Kidney (tissue), 14 donors: ENCODE data around the gene SGIP1. TPM values are rescaled to one million over a fixed set of nuclear protein-coding genes. Genes with fewer than 3 reads are reported as not detected.
"Not testable (repeated sequence)": the region's sequence is repeated elsewhere in the genome, so short reads cannot be mapped to it uniquely, and the experiment has no call there.

Experiments
- DNase-seq, 5 donors: peaks; one replicate each; pipeline ENCODE4 v3.0.0-alpha.2; 2013 to 2020
- FAIRE-seq: peaks from 2 replicates; lab custom pipeline; 2012; peaks lifted over from hg19 to GRCh38; lab: Jason Lieb, UNC
- H3K27ac ChIP-seq, 2 donors: one replicate each; pipeline ENCODE4 v1.7.0; 2013; ENCODE audit warnings: low read depth in 2 of 2, low read length in 2 of 2, inconsistent platforms in 1 of 2
- H3K27me3 ChIP-seq: one replicate; pipeline ENCODE4 v1.7.1; 2013; ENCODE audit warnings: low read length, inconsistent platforms; ENCODE audit not compliant: control insufficient read depth, insufficient read depth
- H3K36me3 ChIP-seq, 3 donors: one replicate each; pipeline versions ENCODE4 v1.7.0 to v1.7.1; 2013; ENCODE audit warnings: low read length in 3 of 3, control low read depth in 1 of 3, inconsistent platforms in 1 of 3; ENCODE audit not compliant: insufficient read depth in 3 of 3, control insufficient read depth in 2 of 3
- H3K4me1 ChIP-seq, 3 donors: one replicate each; pipeline versions ENCODE4 v1.7.0 to v1.7.1; 2013; ENCODE audit warnings: low read length in 3 of 3, inconsistent platforms in 1 of 3, low read depth in 1 of 3; ENCODE audit not compliant: control insufficient read depth in 2 of 3, insufficient read depth in 2 of 3
- H3K4me3 ChIP-seq, 3 donors: one replicate each; pipeline versions ENCODE4 v1.7.0 to v1.8.1; 2013; ENCODE audit warnings: low read length in 3 of 3, control low read depth in 1 of 3, inconsistent platforms in 1 of 3
- H3K9ac ChIP-seq, 3 donors: one replicate each; pipeline versions ENCODE4 v1.7.0 to v1.7.1; 2013; ENCODE audit warnings: low read length in 3 of 3, control low read depth in 1 of 3, inconsistent platforms in 1 of 3
- H3K9me3 ChIP-seq, 3 donors: one replicate each; pipeline versions ENCODE4 v1.7.0 to v1.7.1; 2013; ENCODE audit warnings: low read length in 3 of 3, control low read depth in 1 of 3, inconsistent platforms in 1 of 3; ENCODE audit not compliant: control insufficient read depth in 2 of 3, insufficient read depth in 1 of 3
- intact Hi-C: fragments of 100-400 bp; cut with DNase I; formaldehyde crosslinking; loops from one replicate; pipeline ENCODE4 v1.11.1; 2022
- polyA plus RNA-seq: library from polyadenylated mRNA; stranded (reverse); fragments of 350-450 nt; fragmentation: Illumina TruSeq; extraction: RNeasy Lipid Tissue Mini Kit (QIAGEN cat#74804); gene quantifications from one replicate; pipeline ENCODE4 v1.2.3, GENCODE V29; 2014; ENCODE audit warnings: low read depth, low replicate concordance; ENCODE audit not compliant: insufficient read depth
- total RNA-seq: library from RNA; stranded (reverse); fragmentation: NEBNext Ultra II Directional; extraction: Animal tissue kit (Norgen Biotek cat#: 25700); gene quantifications from one replicate; pipeline ENCODE4 v1.2.1, GENCODE V29; 2021
- TF ChIP-seq, protein P1 (sequence below): IDR thresholded peaks from 3 replicates; pipeline ENCODE4 v1.5.1; 2012; ENCODE audit warnings: mild to moderate bottlenecking, moderate library complexity, borderline replicate concordance; ENCODE audit not compliant: insufficient read depth; ENCODE audit errors: extremely low read depth
- donor health status: control.
- donor health status: control.
- donor health status: control.
- donor health status: control.
- donor health status: control.
- donor health status: DM: yes; HTN: yes; CAD: no.
- donor health status: Normal renal cell carcinoma (clear cell type).

SGIP1 gene
- total and polyA plus RNA-seq, 2 donors from 2014 or later: 8.3 to 11.2 TPM

DNA sequence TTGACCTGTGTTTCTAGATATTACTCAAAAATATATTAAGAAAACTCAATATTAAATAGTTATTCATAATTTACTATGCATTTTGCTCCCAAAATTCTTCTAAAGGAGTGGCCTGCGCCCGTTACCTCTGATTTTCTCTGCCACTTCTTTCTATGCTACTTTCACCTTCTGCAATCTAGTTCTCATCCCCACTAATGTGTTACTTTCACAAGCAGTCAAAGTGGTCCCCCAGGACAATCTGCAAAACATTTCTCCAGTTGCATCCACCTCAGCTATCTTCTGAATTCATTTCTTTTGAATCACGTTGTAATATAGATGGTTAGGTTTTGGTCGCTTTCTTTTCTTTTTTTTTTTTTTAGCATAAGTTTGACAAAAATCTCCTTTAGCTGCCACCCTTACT lies 253.7 kb downstream of the SGIP1 start:
- no peaks in the 10 kb centered on the region for H3K4me1 ChIP-seq
- H3K27ac ChIP-seq: no peak overlapping the region
- H3K9ac ChIP-seq: no peak overlapping the region
- TF ChIP-seq, protein P1, sequence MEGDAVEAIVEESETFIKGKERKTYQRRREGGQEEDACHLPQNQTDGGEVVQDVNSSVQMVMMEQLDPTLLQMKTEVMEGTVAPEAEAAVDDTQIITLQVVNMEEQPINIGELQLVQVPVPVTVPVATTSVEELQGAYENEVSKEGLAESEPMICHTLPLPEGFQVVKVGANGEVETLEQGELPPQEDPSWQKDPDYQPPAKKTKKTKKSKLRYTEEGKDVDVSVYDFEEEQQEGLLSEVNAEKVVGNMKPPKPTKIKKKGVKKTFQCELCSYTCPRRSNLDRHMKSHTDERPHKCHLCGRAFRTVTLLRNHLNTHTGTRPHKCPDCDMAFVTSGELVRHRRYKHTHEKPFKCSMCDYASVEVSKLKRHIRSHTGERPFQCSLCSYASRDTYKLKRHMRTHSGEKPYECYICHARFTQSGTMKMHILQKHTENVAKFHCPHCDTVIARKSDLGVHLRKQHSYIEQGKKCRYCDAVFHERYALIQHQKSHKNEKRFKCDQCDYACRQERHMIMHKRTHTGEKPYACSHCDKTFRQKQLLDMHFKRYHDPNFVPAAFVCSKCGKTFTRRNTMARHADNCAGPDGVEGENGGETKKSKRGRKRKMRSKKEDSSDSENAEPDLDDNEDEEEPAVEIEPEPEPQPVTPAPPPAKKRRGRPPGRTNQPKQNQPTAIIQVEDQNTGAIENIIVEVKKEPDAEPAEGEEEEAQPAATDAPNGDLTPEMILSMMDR: no peak
- no peaks in the 10 kb centered on the region for H3K36me3 ChIP-seq
- H3K27me3 ChIP-seq: no peaks in the 10 kb centered on the region
- FAIRE-seq (no peak), DNase-seq (no peak)
- intact Hi-C loops: no loop called here
- H3K9me3 ChIP-seq: no peaks in the 10 kb centered on the region
- no peak overlapping the region for H3K4me3 ChIP-seq

GRCh38 chr1:66788231-66788939 lies 254.4 kb downstream of the SGIP1 start:
- no peaks in the 10 kb centered on the region for H3K4me1 ChIP-seq

DNA sequence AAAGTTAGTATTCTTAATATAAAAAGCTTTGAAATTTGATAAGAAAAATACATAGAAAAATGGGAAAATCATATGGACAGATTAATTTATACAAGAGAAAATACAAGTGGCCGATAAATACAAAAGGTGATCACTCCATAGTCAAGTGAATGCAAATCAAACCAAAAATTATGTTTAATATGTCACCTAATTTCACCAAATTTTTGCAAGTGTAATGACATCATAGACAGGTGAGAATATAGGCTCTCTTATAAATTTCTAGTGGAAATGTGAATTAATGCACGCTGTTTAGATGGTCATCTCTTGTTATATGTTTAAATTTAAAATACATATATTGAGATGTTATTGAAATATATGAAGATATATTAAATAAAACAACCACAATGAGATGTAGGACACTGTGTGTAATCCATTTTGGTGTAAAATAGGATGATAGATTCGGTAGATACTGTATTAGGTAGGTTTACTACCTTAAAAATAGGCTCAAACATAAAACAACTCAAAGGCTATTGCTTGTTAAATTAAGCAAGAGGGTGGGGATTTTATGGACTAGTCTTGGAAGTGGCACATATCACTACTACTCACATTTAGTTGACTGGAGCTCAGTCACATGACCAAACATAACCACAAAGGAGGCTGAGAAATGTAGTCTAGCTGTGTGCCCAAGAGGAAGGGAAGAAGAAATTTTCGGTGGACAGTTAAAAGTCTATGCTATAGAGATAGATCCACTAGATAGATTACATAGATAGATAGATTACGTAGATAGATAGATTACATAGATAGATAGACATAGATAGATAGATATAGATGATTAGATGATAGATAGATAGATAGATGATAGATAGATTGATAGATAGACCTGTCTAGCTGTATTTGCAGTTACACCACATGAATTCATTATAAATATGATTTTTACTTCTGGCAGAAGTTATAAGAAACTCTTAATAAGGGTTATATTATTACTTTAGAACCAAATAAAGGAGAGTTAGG lies 258.0 kb downstream of the SGIP1 start:
- Histone ChIP-seq H3K4me1 (no peaks in the 10 kb centered on the region), H3K36me3 (no peaks in the 10 kb centered on the region), H3K9me3 (peaks cover 0 to 2% (median 0%) of the 10 kb centered on the region in 3 donors), H3K4me3 (no peak overlapping the region), H3K9ac (no peak overlapping the region), H3K27me3 (no peaks in the 10 kb centered on the region), H3K27ac (no peak overlapping the region)
- TF ChIP-seq, protein P1: no peak
- FAIRE-seq (no peak), DNase-seq (no peak)
- intact Hi-C loops: no loop called here

More at GRCh38 chr1:66788231-66788939, 254.4 kb downstream of the SGIP1 start:
- FAIRE-seq (no peak), DNase-seq (no peak)
- Histone ChIP-seq H3K9ac (no peak overlapping the region), H3K27ac (no peak overlapping the region), H3K9me3 (no peaks in the 10 kb centered on the region), H3K36me3 (no peaks in the 10 kb centered on the region), H3K27me3 (no peaks in the 10 kb centered on the region), H3K4me3 (no peak overlapping the region)
- intact Hi-C loops: no loop called here
- TF ChIP-seq, protein P1: no peak

DNA sequence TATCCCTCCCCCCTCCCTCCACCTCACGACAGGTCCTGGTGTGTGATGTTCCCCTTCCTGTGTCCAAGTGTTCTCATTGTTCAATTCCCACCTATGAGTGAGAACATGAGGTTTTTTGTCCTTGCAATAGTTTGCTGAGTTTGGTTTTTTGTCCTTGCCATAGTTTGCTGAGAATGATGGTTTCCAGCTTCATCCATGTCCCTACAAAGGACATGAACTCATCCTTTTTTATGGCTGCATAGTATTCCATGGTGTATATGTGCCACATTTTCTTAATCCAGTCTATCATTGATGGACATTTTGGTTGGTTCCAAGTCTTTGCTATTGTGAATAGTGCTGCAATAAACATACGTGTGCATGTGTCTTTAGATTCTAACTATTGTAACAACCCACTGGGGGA lies 261.9 kb downstream of the SGIP1 start:
- H3K27me3 ChIP-seq, H3K4me1 ChIP-seq, H3K9ac ChIP-seq, intact Hi-C loops, DNase-seq, H3K36me3 ChIP-seq, H3K4me3 ChIP-seq, H3K27ac ChIP-seq, FAIRE-seq, H3K9me3 ChIP-seq: not testable (repeated sequence)
